T-helper 1 cell (primary cell): ENCODE data around the gene SOWAHC.
A peak's percentile ranks its signal among the peaks of the same experiment; 100 is the strongest.

Experiments used
- DNase-seq, 5 donors: peaks; one replicate each; pipeline ENCODE4 v3.0.0-alpha.2; 2012 to 2020

SOWAHC gene

DNA sequence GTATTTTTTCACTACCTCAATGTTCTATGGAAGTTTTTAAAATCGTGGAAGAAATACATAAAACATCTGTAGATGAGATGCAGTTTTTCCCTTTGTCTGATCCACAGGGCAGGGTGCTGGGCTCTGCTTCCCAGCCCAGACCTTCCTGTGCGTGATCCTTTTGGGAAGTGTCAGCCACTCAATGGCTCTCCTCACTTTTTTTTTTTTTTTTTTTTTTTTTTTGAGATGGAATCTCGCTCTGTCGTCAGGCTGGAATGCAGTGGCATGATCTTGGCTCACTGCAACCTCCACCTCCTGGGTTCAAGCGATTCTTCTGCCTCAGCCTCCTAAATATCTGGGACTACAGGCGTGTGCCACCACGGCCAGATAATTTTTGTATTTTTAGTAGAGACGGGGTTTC is 32.8 kb downstream of the SOWAHC start:
- DNase-seq = no peak

DNA sequence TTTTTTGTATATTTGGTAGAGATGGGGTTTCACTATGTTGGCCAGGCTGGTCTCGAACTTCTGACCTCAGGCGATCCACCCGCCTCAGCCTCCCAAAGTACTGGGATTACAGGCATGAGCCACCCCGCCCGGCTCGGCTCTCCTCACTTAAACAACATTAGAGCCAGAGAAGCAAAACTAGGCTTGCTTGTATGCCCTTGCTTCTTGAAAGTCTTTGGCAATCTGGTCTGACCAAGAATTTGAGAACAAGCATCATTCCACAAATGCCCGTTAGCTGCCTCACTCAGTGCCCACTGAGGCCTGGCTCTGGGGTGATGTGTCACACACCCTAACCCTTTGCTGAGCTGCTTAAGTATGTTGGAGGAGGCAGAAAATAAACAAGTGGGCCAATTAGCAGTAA is 33.5 kb downstream of the SOWAHC start:
- DNase-seq = no peak

DNA sequence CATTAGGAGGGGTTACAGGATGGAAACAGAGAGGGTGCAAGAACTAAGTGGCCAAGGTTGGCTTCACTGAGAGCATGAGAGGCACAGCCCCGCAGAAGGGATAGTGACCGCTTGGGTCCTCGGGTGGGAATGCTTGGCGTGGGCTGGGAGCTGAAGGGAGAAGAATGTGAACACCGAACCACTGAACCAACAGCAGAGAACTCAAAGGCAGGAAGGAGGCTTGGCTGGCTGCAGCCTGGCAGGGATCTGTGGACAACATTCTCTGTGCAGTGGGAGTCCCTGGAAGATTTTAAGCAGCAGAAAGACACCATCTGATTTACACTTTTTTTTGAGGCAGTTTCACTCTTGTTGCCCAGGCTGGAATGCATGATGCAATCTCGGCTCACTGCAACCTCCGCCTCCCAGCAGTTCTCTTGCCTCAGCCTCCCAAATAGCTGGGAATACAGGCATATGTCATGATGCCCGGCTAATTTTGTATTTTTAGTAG is 33.9 kb downstream of the SOWAHC start:
- no peak for DNase-seq

DNA sequence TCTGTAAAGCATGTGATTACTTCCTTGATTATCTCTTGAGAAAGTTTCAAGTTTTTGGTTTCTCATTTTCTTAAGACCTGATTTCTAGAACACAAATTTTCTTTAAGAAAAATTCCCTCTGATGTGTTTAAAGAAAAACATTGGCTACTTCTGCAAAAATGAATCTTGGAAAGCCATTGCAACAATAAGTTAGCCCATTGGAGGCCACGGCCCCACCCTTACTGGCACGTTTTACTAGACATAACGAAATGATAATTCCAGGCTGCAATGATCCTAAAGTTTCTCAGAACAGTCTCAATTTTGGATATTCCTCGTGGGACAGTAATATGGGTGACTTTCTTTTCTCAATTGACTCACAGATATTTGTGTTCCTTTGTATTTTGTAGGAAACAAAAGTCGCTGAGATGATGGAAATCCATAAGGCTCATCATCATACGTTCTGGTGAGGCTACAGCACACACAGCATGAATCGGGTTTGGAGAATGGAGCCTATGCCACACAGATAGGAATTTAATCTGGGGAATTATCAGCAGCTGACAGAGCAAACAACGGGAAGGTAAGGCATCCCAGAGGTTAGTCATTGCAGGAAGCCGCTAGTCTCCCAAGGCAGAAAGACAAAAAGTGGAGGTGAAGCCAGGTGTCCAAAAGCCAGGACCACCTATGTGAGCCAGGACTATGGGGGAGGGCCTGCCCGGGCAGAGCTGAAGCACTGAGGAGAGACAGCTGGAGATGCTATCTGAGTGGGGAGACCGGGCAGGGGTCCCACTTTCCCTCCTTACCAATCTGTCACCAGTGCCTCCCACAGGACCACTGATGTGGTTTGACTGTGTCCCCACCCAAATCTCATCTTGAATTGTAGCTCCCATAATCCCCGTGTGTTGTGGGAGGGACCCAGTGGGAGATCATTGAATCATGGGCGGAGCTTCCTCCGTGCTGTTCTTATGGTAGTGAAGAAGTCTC is 35.9 kb downstream of the SOWAHC start:
- no peak for DNase-seq

DNA sequence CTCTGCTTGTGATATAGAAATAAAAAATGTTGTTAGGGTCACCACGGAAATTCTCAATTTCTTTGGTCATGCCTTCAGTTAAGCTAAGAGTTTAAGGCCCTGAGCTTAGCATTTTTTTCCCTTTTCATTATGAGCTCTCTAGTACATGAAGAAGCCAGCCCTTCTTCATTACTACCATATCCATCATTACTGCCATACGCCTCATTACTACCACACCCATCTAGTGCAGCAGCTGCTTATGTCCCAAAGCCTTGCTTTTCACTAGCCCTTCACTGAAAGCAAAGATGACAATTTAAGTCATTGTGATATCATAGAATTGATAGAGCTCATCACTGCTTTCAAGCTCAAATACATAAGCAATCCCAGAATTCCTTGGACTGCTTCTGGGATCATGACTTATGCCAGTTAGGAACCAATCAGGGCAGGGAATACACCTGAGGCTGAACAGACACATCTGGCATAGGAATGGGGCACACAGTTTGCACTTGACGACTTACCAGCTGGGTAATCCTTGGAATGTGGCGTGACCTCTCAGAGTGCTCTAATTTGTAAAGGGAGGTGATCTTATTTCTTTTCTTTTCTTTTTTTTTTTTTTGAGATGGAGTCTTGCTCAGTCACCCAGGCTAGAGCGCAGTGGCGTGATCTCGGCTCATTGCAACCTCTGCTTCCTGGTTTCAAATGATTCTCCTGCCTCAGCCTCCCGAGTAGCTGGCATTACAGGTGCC is 40.3 kb downstream of the SOWAHC start:
- no peak for DNase-seq

DNA sequence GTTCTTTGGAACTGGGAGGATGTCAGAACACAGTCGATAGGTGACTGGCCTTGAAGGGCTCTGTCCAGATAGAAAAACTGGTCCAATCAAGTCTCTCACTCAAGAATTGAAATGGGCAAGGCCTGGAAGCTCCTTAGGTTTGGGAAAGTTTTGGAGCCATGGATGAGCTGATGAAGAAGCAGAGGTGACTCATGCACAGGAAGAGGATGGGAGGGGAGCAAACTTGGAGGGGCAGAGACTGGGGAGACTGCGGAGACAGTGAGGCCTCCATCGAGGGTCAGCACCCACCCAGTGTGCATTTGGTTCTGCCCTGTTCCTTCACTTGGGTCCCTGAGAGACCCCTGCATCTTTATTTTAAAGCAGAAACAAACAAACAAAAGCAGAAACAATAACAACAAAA is 41.1 kb downstream of the SOWAHC start:
- DNase-seq = no peak

DNA sequence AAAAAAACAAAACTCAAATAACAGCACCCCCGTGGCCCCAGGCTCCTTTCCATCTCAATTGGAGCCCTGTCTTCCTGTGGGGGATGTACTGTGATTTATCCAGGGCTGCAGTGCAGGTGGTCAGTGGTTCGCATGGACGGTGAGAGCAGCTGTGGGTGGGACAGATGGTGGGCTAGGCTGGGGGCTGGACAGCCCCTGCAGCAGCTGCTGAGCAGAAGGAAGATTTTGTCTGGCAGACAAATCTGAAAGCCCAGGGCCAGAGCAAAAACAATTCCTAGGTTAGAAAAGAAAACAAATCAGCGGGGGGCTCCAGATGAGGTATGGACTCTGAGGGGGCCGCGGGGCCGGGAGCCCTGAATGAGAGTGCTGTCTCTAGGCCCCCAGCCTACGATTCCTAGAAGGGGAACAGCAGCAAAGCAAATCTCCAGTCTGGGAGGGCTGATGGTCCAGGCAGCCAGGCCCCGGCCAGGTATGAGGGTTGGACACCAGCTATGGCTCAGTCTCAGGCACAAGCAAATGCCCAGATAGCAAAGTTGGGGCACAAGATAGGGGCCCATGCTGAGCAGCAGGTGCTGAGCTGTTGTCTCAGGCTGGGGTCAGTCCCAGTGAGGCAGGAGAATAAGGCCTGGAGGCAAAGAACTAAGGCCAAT is 45.4 kb downstream of the SOWAHC start:
- DNase-seq = no peak

DNA sequence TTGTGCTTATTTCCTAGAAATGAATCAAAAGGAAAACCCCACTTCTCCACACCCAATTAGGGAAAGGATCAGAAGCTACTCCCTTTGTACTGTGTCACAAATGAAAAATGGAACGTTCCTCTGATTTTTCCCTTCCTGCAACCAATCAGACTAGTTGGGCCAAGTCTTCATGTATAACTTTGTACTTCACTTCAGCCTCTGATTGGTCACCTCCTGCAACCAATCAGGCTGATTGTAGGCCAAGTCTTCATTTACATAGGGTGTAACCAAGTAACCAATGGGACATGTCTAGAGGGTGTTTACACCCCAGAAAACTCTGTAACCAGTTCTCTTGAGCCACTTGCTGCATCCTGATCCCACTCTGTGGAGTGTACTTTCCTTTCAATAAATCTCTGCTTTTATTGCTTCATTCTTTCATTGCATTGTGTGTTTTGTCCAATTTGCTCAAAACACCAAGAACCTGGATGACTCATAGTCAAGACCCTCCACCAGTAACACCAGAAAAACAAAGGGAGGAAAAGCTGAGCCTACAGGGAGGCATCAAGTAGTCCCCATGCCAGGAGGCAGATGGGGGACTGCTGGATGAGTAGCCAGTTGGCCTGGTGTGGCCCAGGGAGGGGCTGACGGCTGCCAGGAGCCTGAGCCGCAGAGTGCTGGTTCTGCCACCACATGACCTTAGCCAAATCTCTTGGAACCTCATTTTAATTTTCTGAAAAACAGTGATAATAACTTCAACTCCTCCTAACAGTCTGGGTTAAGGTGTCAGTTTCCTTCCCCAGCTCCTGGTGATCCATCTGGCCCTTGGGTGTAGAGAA is 46.1 kb downstream of the SOWAHC start:
- no peak for DNase-seq

DNA sequence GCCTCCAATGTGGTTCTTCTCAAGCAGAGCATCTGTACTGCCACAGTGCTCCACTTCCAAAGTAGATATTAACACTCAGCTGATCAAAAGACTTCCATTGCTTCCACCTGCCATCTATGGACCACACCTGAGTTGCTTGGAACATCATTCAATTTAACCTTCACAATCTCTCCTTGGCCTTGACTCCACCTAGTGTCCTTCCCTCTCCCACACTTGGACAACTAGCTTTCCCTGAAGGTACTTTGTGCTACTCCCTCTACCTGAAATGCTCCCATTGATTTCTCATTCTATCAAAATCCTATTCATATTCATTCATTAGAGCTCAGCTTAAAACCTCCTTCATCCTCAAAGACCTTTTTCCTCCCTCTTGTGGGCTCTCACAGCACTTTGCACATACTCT is 48.7 kb downstream of the SOWAHC start:
- DNase-seq = peak in 1 of 5 donors; percentile 10

DNA sequence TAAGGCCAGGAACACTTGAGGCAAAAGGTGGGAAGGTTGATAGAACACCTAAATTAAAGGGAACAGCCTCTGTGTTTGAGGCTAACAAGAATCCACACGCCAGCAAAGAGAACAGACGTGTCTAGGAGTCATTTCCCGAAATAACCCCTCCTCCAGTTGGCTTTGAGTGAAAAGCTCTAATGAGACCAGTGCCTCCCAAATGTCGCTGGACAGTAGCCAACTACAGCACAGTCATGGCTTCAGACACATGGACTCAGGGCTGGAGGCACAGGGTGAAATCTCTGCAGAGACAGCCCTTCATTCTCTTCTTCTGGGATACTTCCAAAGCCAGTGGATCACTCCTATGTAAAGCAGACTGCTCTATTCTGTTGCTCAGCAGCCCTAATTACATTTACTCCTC is 49.6 kb downstream of the SOWAHC start:
- no peak for DNase-seq

DNA sequence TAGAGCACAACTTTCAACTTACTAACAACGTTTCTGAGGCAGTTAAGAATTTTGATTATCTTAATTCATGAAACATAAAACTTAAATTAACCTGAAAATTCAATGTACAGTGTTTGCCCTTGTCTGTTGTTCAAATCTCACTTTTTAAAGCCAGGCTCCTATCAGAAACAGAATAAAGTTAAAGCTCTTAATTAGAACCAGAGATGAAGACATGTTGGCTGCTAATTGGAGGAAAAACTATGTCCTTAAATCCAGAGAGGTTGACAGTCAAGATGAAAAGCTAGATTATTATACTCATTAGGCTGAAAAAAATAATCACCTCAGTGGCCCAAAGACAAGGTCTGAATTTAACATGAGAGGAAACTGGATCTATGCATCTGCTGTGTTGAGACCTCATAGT is 52.3 kb downstream of the SOWAHC start:
- DNase-seq = no peak
